VCaP (cell line): ENCODE measurements around the gene NR2F2.

ENCODE experiments used
- H3K27ac ChIP-seq: fragments of 450-650 bp; 2 replicates; pipeline ENCODE4 v1.5.1; 2017
- TF ChIP-seq, protein P1 (sequence below): fragments of 450-650 bp; conservative IDR thresholded peaks from 2 replicates; pipeline ENCODE4 v1.5.1; 2017; ENCODE audit warnings: mild to moderate bottlenecking, moderate library complexity

Gene NR2F2

DNA sequence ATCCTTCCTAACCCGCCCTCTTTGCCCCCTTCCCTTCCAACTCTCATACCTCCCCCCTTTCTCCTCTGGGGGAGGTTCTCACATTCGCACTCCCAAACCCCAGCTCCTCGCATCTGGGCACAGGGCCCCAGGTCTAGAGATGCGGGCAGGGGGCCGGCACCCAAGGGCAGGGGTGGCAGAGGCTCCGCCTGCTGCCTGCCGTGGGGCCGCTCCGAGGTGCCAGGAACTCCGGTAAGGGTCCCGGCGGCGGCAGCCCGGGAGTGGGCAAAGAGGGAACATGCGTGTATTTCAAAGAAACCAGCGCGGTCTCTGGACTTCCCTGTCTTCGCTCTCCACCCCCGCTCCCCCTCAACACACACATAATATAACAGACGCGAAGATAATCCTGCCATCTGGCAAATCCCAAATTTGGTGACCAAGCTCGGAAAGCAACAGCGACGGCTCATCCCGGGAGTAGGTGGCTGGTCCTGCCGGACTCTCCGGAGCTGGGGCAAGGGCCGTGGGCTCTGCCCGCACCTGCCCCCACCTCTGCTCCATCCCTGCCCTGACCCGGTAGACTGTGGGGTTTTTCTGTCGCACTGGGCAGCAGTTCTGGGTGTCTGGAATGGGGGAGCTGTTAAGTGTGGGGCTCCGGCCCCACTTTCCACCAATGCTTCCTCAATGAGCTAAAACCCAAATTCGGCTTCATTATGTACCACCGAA, 31.0 kb downstream of the NR2F2 start:
- no peak overlapping the region for H3K27ac ChIP-seq

DNA sequence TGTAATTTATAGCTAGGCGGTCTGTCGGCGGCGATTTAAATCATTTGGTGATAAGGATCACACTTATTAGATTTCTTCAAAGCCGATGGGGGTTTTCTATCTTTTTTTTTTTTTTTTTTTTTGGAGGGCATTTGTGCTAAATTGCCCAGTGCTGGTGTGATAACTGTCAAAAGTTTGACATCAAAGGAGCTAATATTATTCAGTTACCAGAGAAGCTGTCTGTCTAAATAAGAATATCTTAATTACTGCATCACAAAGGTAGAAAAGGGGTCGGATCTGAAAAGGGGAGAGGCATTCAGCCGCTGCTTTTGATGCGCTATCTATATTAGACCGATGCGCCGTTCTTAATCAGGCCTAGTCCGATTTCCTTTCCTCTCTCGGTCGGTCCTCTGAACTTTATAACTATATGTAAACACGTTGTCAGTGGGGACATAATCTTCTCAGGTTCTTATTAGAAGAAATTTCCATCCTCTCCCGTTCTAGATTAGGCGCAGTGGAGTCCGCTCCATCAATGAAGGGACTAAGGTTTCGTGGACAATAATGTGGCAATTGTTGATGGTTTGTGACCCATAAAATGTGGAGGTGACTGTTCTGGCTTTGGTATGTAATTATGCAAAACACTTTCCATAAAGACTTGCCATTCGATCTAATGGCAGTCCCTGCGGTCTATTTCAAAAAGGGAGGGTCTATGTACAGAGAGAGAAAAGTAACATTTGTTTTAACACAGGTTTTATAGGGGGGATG, 31.7 kb downstream of the NR2F2 start:
- no peak overlapping the region for H3K27ac ChIP-seq
- TF ChIP-seq, protein P1, sequence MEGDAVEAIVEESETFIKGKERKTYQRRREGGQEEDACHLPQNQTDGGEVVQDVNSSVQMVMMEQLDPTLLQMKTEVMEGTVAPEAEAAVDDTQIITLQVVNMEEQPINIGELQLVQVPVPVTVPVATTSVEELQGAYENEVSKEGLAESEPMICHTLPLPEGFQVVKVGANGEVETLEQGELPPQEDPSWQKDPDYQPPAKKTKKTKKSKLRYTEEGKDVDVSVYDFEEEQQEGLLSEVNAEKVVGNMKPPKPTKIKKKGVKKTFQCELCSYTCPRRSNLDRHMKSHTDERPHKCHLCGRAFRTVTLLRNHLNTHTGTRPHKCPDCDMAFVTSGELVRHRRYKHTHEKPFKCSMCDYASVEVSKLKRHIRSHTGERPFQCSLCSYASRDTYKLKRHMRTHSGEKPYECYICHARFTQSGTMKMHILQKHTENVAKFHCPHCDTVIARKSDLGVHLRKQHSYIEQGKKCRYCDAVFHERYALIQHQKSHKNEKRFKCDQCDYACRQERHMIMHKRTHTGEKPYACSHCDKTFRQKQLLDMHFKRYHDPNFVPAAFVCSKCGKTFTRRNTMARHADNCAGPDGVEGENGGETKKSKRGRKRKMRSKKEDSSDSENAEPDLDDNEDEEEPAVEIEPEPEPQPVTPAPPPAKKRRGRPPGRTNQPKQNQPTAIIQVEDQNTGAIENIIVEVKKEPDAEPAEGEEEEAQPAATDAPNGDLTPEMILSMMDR: no peak

More for the DNA sequence above, 31.0 kb downstream of the NR2F2 start:
- TF ChIP-seq, protein P1: no peak

DNA sequence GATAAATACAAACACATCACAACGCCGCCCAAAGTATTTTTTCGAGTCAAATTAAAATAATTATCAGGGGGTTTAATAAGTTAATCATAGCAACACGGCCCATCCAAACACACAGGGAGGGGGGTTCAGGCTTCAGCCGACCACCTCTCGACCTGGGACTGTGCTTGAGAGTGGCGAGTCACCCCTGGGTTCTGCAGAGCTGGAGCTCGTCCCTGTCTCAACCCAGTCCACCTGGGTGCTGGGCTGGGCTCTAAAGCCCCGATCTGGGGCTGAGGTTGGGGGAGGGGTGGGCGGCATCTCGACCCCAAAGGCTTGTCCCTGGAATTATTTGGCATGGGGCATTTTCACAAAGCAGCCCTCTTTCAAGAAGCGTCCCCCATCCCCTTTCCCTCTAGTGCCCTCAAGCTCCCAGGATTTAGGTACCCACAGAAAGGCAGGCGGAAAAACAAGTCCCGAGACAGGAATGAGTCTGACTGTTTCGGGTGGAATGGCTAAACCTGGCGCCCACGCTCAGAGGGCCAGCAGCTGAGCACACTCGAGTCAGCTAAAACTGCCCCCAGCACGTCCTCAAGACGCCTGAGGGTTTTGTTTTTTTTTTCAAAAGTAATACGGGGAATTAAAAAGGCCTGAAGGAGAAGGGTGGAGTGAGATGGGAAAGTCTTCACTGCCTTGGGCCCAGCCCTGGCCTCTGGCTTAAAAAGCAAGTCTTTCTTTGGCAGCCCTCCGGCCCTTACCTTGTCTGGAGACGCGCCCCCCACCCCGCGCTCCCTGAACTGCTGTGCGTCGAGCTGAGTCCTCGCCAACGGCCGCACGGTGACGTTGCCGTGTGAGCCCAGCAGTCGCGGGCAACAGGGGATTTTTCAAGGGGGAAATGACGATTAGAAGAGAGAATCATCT, 32.5 kb downstream of the NR2F2 start:
- TF ChIP-seq, protein P1: no peak

DNA sequence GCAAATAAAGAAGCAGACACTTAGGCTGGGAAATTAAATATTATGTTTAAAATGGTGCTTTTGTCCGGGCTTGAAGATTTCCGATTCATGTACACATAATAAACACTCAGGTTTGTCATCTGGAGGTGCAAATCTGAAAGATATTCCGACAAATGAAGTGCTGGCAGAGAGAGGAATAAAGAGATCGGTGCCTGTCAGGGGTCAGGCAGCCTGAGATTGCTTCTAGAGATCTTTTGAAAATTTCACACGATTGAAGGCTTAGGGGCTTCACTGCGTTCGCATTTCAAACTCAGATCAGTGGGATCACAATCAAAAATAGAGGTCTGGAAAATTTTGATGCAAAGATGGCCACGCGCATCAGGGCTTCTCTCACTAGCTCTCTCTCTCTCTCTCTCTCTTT, 33.2 kb downstream of the NR2F2 start:
- TF ChIP-seq, protein P1: no peak
- H3K27ac ChIP-seq: no peak overlapping the region

More for the DNA sequence above, 32.5 kb downstream of the NR2F2 start:
- H3K27ac ChIP-seq: no peak overlapping the region

DNA sequence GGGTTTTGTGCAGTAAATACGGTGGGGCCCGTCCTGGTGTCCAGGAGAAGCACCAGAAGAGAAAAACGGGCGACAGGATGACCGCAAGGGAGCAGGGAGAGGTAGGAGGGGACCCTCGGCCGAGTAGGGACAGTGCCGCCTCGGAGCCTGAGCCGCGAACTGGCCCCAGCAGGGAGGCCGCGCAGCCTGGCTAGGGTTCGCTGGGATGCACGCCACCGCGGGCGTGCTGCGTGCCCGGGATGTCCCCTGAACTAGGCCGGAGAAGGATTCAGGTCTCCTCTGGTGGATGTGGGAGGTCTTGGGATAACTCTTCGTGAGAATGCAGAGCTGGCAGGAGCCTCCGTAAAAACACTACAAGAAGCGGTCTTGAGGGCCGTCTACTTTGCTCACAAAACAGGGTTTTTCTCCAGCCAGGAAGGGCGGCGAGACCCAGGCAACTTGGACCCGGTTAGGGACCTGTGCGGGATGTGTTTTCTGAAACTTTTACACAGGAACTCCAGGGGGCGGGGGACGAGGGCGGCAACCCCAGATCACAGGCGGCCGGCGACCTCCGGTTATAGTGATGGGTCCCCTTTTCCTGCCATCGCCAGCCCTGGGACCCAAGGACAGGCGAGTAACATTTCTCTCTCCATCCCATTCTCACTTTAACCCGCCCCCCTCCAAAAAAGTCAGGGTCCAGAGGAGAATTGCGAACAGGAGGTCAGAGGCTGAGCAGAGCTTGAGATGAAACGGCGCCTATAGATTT, 35.5 kb downstream of the NR2F2 start:
- TF ChIP-seq, protein P1: no peak

DNA sequence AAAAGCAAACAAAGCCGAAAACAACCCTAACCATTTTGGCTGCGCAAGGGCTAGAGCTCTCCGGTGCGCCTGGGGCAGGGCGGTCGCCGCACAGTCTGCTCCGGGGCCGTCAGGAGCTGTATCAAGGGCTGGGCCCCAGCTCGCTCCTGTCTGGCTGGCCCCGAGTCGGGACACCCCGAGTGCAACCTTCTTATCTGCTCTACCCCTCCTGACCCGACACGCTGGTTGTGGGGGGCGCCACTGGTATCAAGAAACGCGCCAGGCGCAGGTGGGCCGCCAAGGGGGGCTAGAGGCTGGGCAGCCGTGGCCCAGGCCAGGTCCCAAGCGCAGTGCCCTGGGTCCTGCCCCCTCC, 36.0 kb downstream of the NR2F2 start:
- H3K27ac ChIP-seq: no peak overlapping the region
- TF ChIP-seq, protein P1: no peak

More for the DNA sequence above, 35.5 kb downstream of the NR2F2 start:
- H3K27ac ChIP-seq: no peak overlapping the region
